Neuron (in vitro differentiated cells): ENCODE measurements around the gene AP2M1.

Experiments
- H2AFZ ChIP-seq: one replicate; pipeline ENCODE4 v1.6.1; 2013; ENCODE audit warnings: low read depth, mild to moderate bottlenecking, inconsistent platforms, low read length, moderate library complexity
- H3K27me3 ChIP-seq: one replicate; pipeline ENCODE4 v1.6.1; 2013; ENCODE audit warnings: low read length; ENCODE audit not compliant: insufficient read depth
- H3K36me3 ChIP-seq: one replicate; pipeline ENCODE4 v1.6.1; 2013; ENCODE audit warnings: low read length; ENCODE audit not compliant: insufficient read depth
- H3K4me1 ChIP-seq: one replicate; pipeline ENCODE4 v1.6.1; 2013; ENCODE audit warnings: low read length; ENCODE audit not compliant: insufficient read depth
- H3K4me3 ChIP-seq: 2 replicates; pipeline ENCODE4 v1.5.1; 2013; ENCODE audit warnings: mild to moderate bottlenecking, low read length, moderate library complexity
- H3K9me3 ChIP-seq: one replicate; pipeline ENCODE4 v1.6.1; 2013; ENCODE audit warnings: low read length

Gene AP2M1

GRCh38 chr3:184164648-184165330 lies 9.9 kb upstream of the AP2M1 start:
- H2AFZ ChIP-seq: no peak overlapping the region
- no peaks in the 10 kb centered on the region for H3K27me3 ChIP-seq
- no peaks in the 10 kb centered on the region for H3K9me3 ChIP-seq
- H3K36me3 ChIP-seq: peaks cover 66% of the 10 kb centered on the region
- H3K4me1 ChIP-seq: no peaks in the 10 kb centered on the region
- no peak overlapping the region for H3K4me3 ChIP-seq

GRCh38 chr3:184165543-184165942 lies 9.1 kb upstream of the AP2M1 start:
- Histone ChIP-seq H3K36me3 (peaks cover 71% of the 10 kb centered on the region), H2AFZ (no peak overlapping the region), H3K4me3 (no peak overlapping the region), H3K9me3 (no peaks in the 10 kb centered on the region), H3K27me3 (no peaks in the 10 kb centered on the region), H3K4me1 (no peaks in the 10 kb centered on the region)

GRCh38 chr3:184166671-184167070 lies 8.0 kb upstream of the AP2M1 start:
- Histone ChIP-seq H3K4me1 (no peaks in the 10 kb centered on the region), H3K4me3 (no peak overlapping the region), H3K9me3 (no peaks in the 10 kb centered on the region), H3K36me3 (peaks cover 82% of the 10 kb centered on the region), H2AFZ (no peak overlapping the region), H3K27me3 (no peaks in the 10 kb centered on the region)

GRCh38 chr3:184167786-184168185 lies 6.9 kb upstream of the AP2M1 start:
- Histone ChIP-seq H2AFZ (no peak overlapping the region), H3K4me3 (no peak overlapping the region), H3K4me1 (no peaks in the 10 kb centered on the region), H3K27me3 (no peaks in the 10 kb centered on the region), H3K36me3 (peaks cover 81% of the 10 kb centered on the region), H3K9me3 (no peaks in the 10 kb centered on the region)

GRCh38 chr3:184168363-184169120 lies 6.1 kb upstream of the AP2M1 start:
- no peaks in the 10 kb centered on the region for H3K9me3 ChIP-seq
- no peaks in the 10 kb centered on the region for H3K27me3 ChIP-seq
- no peak overlapping the region for H2AFZ ChIP-seq
- peaks cover 80% of the 10 kb centered on the region for H3K36me3 ChIP-seq
- H3K4me3 ChIP-seq: no peak overlapping the region
- no peaks in the 10 kb centered on the region for H3K4me1 ChIP-seq

- Histone ChIP-seq H3K4me1 (peaks cover 4% of the 10 kb centered on the region), H3K27me3 (no peaks in the 10 kb centered on the region), H3K36me3 (peaks cover 63% of the 10 kb centered on the region), H3K9me3 (no peaks in the 10 kb centered on the region), H2AFZ (no peak overlapping the region), H3K4me3 (no peak overlapping the region)
Observed at GRCh38 chr3:184169896-184170875, 4.5 kb upstream of the AP2M1 start.

GRCh38 chr3:184171562-184171961 lies 3.1 kb upstream of the AP2M1 start:
- Histone ChIP-seq H3K27me3 (no peaks in the 10 kb centered on the region), H3K4me1 (peaks cover 17% of the 10 kb centered on the region), H3K36me3 (peaks cover 50% of the 10 kb centered on the region), H2AFZ (no peak overlapping the region), H3K4me3 (no peak overlapping the region), H3K9me3 (no peaks in the 10 kb centered on the region)

- no peaks in the 10 kb centered on the region for H3K27me3 ChIP-seq
Observed at GRCh38 chr3:184172681-184173373, 1.8 kb upstream of the AP2M1 start.

GRCh38 chr3:184173374-184173722 lies 1.3 kb upstream of the AP2M1 start:
- H3K36me3 ChIP-seq: peaks cover 42% of the 10 kb centered on the region
- H3K4me1 ChIP-seq: peaks cover 26% of the 10 kb centered on the region
- no peak overlapping the region for H3K4me3 ChIP-seq

More at GRCh38 chr3:184172681-184173373, 1.8 kb upstream of the AP2M1 start:
- H2AFZ ChIP-seq: no peak overlapping the region
- H3K4me1 ChIP-seq: peaks cover 26% of the 10 kb centered on the region
- H3K4me3 ChIP-seq: no peak overlapping the region
- H3K36me3 ChIP-seq: peaks cover 42% of the 10 kb centered on the region
- no peaks in the 10 kb centered on the region for H3K9me3 ChIP-seq

GRCh38 chr3:184174284-184174645 lies 390 bp upstream of the AP2M1 start:
- Histone ChIP-seq H2AFZ (no peak overlapping the region), H3K4me3 (peak overlapping the region; percentile 14), H3K36me3 (peaks cover 42% of the 10 kb centered on the region), H3K27me3 (no peaks in the 10 kb centered on the region), H3K4me1 (peaks cover 26% of the 10 kb centered on the region), H3K9me3 (no peaks in the 10 kb centered on the region)

More at GRCh38 chr3:184173374-184173722, 1.3 kb upstream of the AP2M1 start:
- Histone ChIP-seq H3K9me3 (no peaks in the 10 kb centered on the region), H3K27me3 (no peaks in the 10 kb centered on the region), H2AFZ (no peak overlapping the region)

GRCh38 chr3:184175506-184175905 lies 851 bp downstream of the AP2M1 start:
- Histone ChIP-seq H3K9me3 (no peaks in the 10 kb centered on the region), H3K4me1 (peaks cover 26% of the 10 kb centered on the region), H2AFZ (no peak overlapping the region), H3K4me3 (peak overlapping the region; percentile 89), H3K36me3 (peaks cover 48% of the 10 kb centered on the region), H3K27me3 (no peaks in the 10 kb centered on the region)

- Histone ChIP-seq H3K36me3 (peaks cover 48% of the 10 kb centered on the region), H3K9me3 (no peaks in the 10 kb centered on the region), H3K27me3 (no peaks in the 10 kb centered on the region), H2AFZ (no peak overlapping the region), H3K4me1 (peaks cover 26% of the 10 kb centered on the region), H3K4me3 (peak overlapping the region; percentile 89)
Observed at GRCh38 chr3:184175981-184176376, 1.3 kb downstream of the AP2M1 start.
